H4 (cell line): ENCODE data around the gene FAM98C. TPM values are rescaled to one million over a fixed set of nuclear protein-coding genes. Genes with fewer than 3 reads are reported as not detected.
"Not testable (repeated sequence)": the region's sequence is repeated elsewhere in the genome, so short reads cannot be mapped to it uniquely, and the experiment has no call there.

Experiments
- DNase-seq: peaks from one replicate; pipeline ENCODE4 v3.0.0-alpha.2; 2015; ENCODE audit warnings: low spot score
- total RNA-seq: library from RNA; depleted of rRNA; stranded (reverse); fragments of >200 nt; shearing (Covaris generic); gene quantifications from 2 replicates; pipeline ENCODE4 v1.2.3, GENCODE V29; 2014

The FAM98C gene
- total RNA-seq, 1 experiment from 2014 or later: 19.7 TPM

GRCh38 chr19:38425810-38426466, 23.0 kb downstream of the FAM98C start, which contains the start of gene RASGRP4:
TSS of gene RASGRP4 (minus strand) at chr19:38426219. CDS start at chr19:38426091, 128 bp downstream.
- no peak for DNase-seq

GRCh38 chr19:38427035-38427677, 24.3 kb downstream of the FAM98C start:
- not testable (repeated sequence) for DNase-seq

GRCh38 chr19:38429055-38429810, 26.3 kb downstream of the FAM98C start:
- no peak for DNase-seq

- no peak for DNase-seq
Observed at GRCh38 chr19:38429811-38430156, 26.9 kb downstream of the FAM98C start.

- no peak for DNase-seq
Observed at GRCh38 chr19:38430931-38431330, 28.0 kb downstream of the FAM98C start.

GRCh38 chr19:38433268-38433733, 30.4 kb downstream of the FAM98C start, which contains the start of gene RYR1:
TSS of gene RYR1 (plus strand) at chr19:38433691. CDS start at chr19:38433830, 139 bp downstream.
- no peak for DNase-seq

- DNase-seq: no peak
Observed at GRCh38 chr19:38434549-38435051, 31.7 kb downstream of the FAM98C start.

GRCh38 chr19:38437295-38437694, 34.4 kb downstream of the FAM98C start:
- no peak for DNase-seq

GRCh38 chr19:38437917-38438316, 35.0 kb downstream of the FAM98C start:
- DNase-seq: no peak

GRCh38 chr19:38440592-38440991, 37.7 kb downstream of the FAM98C start:
- DNase-seq: no peak

GRCh38 chr19:38441657-38442348, 38.9 kb downstream of the FAM98C start:
- DNase-seq: no peak

- no peak for DNase-seq
Observed at GRCh38 chr19:38442736-38443135, 39.8 kb downstream of the FAM98C start.

- no peak for DNase-seq
Observed at GRCh38 chr19:38443458-38443999, 40.6 kb downstream of the FAM98C start.

- no peak for DNase-seq
Observed at GRCh38 chr19:38444026-38444425, 41.1 kb downstream of the FAM98C start.

- no peak for DNase-seq
Observed at GRCh38 chr19:38445362-38445761, 42.5 kb downstream of the FAM98C start.

GRCh38 chr19:38448225-38448624, 45.3 kb downstream of the FAM98C start:
- DNase-seq: no peak

- DNase-seq: no peak
Observed at GRCh38 chr19:38449518-38449917, 46.6 kb downstream of the FAM98C start.

- DNase-seq: no peak
Observed at GRCh38 chr19:38451036-38451435, 48.1 kb downstream of the FAM98C start.

GRCh38 chr19:38451629-38452028, 48.7 kb downstream of the FAM98C start:
- DNase-seq: no peak

GRCh38 chr19:38452430-38453366, 49.8 kb downstream of the FAM98C start:
- no peak for DNase-seq
